ENCODE results near the gene NAGS.

NAGS gene

DNA sequence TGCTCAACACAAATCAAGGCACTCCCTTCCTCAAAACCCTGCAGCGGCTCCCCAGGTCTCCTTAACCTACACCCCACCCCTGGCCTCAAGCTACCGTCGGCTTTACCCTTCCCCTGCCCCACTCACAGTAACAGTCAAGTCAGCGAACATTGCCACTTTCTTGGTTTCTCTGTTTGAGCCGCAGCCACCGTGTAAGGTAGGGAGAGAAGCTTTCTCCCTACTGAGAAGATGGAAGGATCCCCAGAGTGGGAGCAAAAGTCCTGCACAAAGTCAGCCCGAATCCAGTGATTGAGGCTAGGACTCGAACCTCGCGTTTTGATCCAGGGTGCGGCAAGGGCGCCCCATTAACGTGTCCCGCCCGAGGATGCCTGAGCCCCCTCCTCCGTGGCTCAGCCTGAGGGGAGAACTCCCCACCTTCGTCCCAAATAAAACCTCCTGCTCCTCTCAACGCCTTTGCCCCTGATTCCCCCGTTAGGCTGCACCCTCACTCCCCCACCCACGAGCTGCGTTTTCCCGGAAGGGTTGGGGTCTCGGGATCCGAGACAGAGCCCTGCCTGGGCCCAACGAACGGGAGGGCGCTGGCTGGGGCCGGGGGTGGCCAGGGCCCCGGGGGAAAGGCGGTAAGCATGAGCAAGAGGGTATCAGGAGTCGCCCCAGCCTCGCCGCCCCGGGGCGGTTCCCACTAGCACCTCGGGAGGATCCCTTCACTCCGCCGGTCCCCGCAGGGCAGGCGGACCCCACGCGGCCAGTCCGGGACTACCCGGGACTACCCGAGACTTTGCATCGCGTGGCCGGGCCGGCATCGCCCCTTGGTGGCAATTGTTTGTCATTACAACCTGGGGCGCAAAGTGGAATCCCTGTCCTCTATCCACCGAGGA is 9.9 kb upstream of the NAGS start (continued):
- TF ChIP-seq ZIC2 (tag by site-specific recombination; IDR thresholded peaks at IDR 0.05) (peak; percentile 81), ZNF510 (tag by site-specific recombination; IDR thresholded peaks at IDR 0.05; ENCODE audit: insufficient replicate concordance) (no peak), IKZF3 (tag by site-specific recombination; IDR thresholded peaks at IDR 0.05) (peak; percentile 65), ZSCAN23 (tag by site-specific recombination; IDR thresholded peaks at IDR 0.05) (no peak), ZNF48 (tag by site-specific recombination; IDR thresholded peaks at IDR 0.05) (no peak), ZBTB17 (tag by site-specific recombination; IDR thresholded peaks at IDR 0.05) (peak; percentile 19; the same call in 1 of the 2 replicates), GLIS1 (tag by site-specific recombination; IDR thresholded peaks at IDR 0.05) (peak; percentile 94), ZNF626 (tag by site-specific recombination; IDR thresholded peaks at IDR 0.05) (no peak), ZNF660 (tag by site-specific recombination; IDR thresholded peaks at IDR 0.05) (no peak; the same call in 1 of the 2 replicates), ZEB2 (tag by site-specific recombination; IDR thresholded peaks at IDR 0.05) (peak; percentile 77), ZNF311 (tag by site-specific recombination; IDR thresholded peaks at IDR 0.05; ENCODE audit: borderline replicate concordance) (no peak), ZNF843 (tag by site-specific recombination; IDR thresholded peaks at IDR 0.05) (0 out of 2 replicates have a peak, but pooled peaks have one; percentile 31), ZNF670 (tag by site-specific recombination; IDR thresholded peaks at IDR 0.05; ENCODE audit: low read depth) (no peak), ZNF24 (tag by site-specific recombination; IDR thresholded peaks at IDR 0.05) (0 out of 2 replicates have a peak, but pooled peaks have one; percentile 31), ZNF391 (tag by site-specific recombination; IDR thresholded peaks at IDR 0.05; ENCODE audit: borderline replicate concordance, low read depth) (peak; percentile 38; the same call in 1 of the 2 replicates), SALL2 (tag by site-specific recombination; IDR thresholded peaks at IDR 0.05; ENCODE audit: borderline replicate concordance) (no peak), KLF1 (tag by site-specific recombination; IDR thresholded peaks at IDR 0.05) (peak; percentile 54), ZNF394 (tag by site-specific recombination; IDR thresholded peaks at IDR 0.05; ENCODE audit: borderline replicate concordance) (peak; percentile 17; the same call in 1 of the 2 replicates), GLIS2 (tag by site-specific recombination; IDR thresholded peaks at IDR 0.05) (peak; percentile 87), ZNF530 (tag by site-specific recombination; IDR thresholded peaks at IDR 0.05; ENCODE audit: low read depth) (no peak), ZNF501 (tag by site-specific recombination; IDR thresholded peaks at IDR 0.05) (0 out of 2 replicates have a peak, but pooled peaks have one; percentile 42), KLF8 (tag by site-specific recombination; IDR thresholded peaks at IDR 0.05) (peak; percentile 39; the same call in 1 of the 2 replicates), HOXA7 (CRISPR knock-in tag; IDR thresholded peaks at IDR 0.05; ENCODE audit: borderline replicate concordance) (no peak), SP2 (tag by site-specific recombination; IDR thresholded peaks at IDR 0.05) (no peak)
- TF ChIP-seq, protein P1, sequence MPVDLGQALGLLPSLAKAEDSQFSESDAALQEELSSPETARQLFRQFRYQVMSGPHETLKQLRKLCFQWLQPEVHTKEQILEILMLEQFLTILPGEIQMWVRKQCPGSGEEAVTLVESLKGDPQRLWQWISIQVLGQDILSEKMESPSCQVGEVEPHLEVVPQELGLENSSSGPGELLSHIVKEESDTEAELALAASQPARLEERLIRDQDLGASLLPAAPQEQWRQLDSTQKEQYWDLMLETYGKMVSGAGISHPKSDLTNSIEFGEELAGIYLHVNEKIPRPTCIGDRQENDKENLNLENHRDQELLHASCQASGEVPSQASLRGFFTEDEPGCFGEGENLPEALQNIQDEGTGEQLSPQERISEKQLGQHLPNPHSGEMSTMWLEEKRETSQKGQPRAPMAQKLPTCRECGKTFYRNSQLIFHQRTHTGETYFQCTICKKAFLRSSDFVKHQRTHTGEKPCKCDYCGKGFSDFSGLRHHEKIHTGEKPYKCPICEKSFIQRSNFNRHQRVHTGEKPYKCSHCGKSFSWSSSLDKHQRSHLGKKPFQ (tag by site-specific recombination; IDR thresholded peaks at IDR 0.05), result peak; percentile 82; the same call in 1 of the 2 replicates
- TF ChIP-seq, protein P2, sequence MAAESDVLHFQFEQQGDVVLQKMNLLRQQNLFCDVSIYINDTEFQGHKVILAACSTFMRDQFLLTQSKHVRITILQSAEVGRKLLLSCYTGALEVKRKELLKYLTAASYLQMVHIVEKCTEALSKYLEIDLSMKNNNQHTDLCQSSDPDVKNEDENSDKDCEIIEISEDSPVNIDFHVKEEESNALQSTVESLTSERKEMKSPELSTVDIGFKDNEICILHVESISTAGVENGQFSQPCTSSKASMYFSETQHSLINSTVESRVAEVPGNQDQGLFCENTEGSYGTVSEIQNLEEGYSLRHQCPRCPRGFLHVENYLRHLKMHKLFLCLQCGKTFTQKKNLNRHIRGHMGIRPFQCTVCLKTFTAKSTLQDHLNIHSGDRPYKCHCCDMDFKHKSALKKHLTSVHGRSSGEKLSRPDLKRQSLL (tag by site-specific recombination; IDR thresholded peaks at IDR 0.05), result no peak
- TF ChIP-seq, protein P3, sequence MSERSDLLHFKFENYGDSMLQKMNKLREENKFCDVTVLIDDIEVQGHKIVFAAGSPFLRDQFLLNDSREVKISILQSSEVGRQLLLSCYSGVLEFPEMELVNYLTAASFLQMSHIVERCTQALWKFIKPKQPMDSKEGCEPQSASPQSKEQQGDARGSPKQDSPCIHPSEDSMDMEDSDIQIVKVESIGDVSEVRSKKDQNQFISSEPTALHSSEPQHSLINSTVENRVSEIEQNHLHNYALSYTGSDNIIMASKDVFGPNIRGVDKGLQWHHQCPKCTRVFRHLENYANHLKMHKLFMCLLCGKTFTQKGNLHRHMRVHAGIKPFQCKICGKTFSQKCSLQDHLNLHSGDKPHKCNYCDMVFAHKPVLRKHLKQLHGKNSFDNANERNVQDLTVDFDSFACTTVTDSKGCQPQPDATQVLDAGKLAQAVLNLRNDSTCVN (tag by site-specific recombination; optimal IDR thresholded peaks at IDR 0.05), result peak; percentile 12
- TF ChIP-seq, protein P4, sequence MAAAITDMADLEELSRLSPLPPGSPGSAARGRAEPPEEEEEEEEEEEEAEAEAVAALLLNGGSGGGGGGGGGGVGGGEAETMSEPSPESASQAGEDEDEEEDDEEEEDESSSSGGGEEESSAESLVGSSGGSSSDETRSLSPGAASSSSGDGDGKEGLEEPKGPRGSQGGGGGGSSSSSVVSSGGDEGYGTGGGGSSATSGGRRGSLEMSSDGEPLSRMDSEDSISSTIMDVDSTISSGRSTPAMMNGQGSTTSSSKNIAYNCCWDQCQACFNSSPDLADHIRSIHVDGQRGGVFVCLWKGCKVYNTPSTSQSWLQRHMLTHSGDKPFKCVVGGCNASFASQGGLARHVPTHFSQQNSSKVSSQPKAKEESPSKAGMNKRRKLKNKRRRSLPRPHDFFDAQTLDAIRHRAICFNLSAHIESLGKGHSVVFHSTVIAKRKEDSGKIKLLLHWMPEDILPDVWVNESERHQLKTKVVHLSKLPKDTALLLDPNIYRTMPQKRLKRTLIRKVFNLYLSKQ (tag by site-specific recombination; IDR thresholded peaks at IDR 0.05; ENCODE audit: borderline replicate concordance), result no peak
- TF ChIP-seq, protein P5, sequence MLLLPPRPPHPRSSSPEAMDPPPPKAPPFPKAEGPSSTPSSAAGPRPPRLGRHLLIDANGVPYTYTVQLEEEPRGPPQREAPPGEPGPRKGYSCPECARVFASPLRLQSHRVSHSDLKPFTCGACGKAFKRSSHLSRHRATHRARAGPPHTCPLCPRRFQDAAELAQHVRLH (tag by site-specific recombination; IDR thresholded peaks at IDR 0.05), result peak; percentile 90
- TF ChIP-seq, protein P6, sequence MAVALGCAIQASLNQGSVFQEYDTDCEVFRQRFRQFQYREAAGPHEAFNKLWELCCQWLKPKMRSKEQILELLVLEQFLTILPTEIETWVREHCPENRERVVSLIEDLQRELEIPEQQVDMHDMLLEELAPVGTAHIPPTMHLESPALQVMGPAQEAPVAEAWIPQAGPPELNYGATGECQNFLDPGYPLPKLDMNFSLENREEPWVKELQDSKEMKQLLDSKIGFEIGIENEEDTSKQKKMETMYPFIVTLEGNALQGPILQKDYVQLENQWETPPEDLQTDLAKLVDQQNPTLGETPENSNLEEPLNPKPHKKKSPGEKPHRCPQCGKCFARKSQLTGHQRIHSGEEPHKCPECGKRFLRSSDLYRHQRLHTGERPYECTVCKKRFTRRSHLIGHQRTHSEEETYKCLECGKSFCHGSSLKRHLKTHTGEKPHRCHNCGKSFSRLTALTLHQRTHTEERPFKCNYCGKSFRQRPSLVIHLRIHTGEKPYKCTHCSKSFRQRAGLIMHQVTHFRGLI (tag by site-specific recombination; IDR thresholded peaks at IDR 0.05), result no peak
- TF ChIP-seq, protein P7, sequence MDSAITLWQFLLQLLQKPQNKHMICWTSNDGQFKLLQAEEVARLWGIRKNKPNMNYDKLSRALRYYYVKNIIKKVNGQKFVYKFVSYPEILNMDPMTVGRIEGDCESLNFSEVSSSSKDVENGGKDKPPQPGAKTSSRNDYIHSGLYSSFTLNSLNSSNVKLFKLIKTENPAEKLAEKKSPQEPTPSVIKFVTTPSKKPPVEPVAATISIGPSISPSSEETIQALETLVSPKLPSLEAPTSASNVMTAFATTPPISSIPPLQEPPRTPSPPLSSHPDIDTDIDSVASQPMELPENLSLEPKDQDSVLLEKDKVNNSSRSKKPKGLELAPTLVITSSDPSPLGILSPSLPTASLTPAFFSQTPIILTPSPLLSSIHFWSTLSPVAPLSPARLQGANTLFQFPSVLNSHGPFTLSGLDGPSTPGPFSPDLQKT (IDR thresholded peaks at IDR 0.05; ENCODE audit: borderline replicate concordance, low read depth, low read length), result no peak

Data from HEK293 (cell line).